ENCODE data around the gene FSCN2. TPM values are rescaled to one million over a fixed set of nuclear protein-coding genes. Genes with fewer than 3 reads are reported as not detected.
A peak's percentile ranks its signal among the peaks of the same experiment; 100 is the strongest.

The FSCN2 gene
- total RNA-seq, 1 experiment from 2014 or later, result 0.27 TPM

DNA sequence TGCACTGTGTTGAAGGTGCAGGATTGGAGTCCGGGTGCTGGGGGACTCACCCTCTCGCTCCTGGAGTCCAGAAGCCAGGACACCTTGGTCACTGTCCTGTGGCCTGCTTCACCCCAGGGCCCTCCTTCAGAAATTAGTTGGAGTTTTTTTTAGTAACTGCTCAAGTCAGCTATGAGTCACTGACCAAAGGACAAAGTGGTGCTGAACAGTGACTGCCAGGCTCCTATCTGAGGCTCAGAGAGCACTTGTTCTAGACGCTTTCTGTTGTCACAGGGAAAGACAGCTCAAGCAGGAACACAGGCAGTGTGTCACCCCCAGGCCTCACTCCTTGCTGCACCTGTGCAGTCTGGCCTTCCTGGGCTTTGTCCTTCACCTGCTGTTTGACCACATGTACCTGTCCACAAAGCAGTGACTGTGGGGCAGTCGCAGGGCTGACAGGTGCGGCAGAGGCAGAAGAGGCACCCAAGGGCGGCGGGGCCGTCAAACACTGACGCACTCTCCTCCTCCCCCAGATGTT, 28.1 kb downstream of the FSCN2 start:
- DNase-seq (ENCODE audit: low spot score), result no peak

DNA sequence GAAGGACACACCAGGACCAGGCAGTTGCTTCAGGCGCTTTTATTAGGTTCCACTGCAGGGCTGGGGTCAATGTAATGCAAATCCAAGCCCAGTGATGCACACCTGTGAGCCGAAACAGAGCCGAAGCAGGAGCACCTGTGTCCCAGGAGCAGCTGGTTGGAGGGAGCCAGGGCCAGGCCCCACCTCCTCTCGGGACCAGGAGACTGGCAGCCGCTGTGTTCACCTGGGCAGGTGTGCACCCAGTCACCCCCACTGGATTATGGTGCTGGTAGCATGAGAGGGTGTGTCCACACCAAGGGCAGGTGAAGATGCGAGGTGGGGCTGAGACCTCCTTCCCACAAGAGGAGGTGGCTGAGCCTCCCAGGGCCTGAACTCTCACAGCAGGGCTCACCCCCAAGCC, 28.7 kb downstream of the FSCN2 start:
- DNase-seq (ENCODE audit: low spot score), result no peak

DNA sequence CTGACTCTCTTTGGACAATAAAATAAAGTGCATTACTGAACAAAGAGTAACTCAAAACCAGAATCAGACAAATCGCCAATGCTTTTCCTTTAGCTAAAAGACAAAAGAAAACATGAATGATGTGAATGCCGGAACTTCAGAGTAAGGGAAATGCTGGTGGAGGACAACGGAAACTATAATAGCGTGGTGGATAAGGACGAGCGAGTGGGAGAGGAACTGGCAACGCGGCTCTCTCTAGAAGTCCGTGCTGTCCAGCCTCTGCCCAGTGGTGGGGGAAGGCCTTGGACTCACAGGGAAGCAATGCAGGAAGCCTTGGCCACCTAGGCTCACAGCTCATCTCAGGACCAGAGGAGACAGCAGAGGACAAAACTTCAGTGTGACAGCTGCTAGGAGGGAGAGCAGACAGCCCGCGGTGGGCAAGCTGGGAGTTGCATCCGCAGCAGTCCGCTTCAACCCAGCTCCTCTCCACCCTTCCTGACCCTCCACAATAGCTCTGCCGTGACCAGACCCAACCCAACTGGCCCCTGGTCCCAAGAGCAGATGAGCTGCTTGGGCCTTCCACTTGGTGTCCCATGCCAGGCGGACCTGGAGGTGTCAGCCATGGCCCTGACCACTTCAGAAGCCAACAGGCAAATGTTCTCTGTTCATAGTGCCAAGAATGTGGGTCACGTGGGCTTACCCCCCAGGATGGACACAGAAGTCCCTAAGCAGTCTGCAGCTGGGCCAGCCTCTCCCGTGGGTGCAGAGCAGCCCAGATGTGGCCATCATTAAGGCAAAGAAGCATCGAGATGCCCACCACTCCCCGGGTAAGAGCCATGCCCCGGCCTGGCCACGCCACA, 29.3 kb downstream of the FSCN2 start:
- no peak for DNase-seq (ENCODE audit: low spot score)

DNA sequence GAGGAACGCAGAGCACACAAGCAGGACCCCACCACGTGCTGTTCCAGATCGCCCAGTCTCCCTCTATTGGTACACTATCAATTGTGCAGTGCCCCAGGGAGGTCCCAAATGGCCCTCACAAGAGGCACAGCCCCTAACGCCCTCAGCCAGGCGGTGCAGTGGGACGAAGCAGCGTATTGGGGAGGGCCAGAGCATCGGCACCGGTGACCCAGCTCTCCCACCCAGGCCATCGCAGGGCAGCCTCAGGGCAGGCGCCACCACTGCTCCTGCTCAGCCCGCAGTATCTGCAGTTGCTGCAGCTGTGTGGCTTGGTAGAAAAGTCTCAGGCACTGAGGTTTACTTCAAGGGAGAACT, 29.9 kb downstream of the FSCN2 start:
- DNase-seq (ENCODE audit: low spot score), result no peak

DNA sequence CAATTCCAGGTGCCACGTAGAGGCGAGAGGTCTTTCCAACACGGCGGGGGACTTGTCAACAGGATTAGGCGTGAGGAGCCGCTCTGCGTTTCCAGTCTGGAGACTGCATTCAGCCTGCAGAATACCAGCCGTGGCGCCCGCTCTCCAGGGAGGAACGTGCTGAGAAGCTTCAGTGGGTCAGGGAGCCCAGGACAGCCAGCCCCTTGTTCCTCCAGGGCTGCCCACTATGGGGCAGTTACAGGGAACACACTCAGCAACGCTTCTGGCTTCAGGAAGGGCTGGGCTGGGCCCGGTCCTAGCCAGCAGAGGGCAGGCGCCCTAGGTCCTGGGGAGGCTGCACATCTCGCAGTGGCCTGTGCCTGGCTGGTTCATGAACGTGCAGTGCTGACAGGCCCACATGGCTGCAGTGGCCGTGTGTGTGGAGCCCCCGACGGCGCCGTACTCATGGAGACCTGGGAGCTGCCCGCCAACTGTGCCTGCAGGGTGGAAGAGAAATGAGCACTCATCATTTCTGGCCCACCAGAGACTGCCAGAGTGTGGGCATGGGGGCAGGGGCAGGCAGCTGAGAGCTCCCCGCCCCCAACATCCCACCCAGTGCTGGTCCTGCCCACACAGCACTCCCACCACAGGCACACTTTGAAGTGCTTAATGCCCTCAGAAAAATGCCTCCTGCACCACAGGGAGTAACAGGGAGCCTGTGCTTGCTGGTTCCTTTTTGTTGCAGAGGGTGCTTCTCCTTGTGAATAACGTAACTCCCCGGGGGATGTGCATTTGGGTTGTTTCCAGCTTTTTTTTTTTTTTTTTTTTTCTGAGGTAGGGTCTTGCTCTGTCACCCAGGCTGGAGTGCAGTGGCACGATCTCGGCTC, 31.0 kb downstream of the FSCN2 start:
- DNase-seq (ENCODE audit: low spot score), result no peak

DNA sequence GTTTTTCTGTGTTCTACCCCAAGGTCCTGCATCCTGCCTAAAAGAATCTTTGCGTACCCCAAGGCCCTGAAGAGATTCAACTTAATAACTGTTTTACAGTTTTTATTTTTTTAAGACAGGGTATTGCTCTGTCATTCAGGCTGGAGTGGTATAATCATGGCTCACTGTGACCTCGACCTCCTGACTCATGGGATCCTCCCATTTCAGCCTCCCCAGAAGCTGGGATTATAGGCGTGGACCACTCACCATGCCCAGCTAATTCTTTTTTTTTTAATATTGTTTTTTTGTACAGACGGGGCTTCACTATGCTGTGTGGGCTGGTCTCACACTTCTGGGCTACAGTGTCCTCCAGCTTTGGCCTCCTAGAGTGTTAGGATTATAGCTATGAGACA, 33.3 kb downstream of the FSCN2 start:
- no peak for DNase-seq (ENCODE audit: low spot score)

DNA sequence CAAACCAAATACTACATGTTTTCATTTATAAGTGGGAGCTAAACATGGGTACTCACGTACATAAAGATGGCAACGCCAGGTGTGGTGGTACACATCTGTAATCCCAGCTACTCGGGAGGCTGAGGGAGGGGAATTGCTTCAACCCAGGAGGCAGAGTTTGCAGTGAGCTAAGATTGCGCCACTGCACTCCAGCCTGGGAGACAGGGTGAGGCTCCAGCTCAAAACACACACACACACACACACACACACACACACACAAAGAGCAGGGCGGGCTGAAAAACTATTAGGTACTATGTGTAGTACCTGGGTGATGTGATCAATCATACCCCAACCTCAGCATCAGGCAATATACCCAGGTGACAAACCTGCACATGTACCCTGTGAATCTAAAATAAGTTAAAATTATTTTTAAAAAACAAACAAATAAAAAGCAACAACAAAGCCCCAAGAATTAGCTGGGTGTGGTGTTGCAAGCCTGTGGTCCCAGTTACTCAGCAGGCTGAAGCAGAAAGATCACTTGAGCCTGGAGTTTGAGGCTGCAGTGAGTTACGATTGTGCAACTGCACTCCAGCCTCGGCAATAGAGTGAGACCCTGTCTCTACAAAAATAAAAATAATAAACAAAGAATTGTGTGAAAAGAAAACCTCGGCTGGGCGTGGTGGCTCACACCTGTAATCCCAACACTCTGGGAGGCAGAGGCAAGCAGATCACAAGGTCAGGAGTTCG, 35.8 kb downstream of the FSCN2 start:
- peak; percentile 36 for DNase-seq (ENCODE audit: low spot score)

DNA sequence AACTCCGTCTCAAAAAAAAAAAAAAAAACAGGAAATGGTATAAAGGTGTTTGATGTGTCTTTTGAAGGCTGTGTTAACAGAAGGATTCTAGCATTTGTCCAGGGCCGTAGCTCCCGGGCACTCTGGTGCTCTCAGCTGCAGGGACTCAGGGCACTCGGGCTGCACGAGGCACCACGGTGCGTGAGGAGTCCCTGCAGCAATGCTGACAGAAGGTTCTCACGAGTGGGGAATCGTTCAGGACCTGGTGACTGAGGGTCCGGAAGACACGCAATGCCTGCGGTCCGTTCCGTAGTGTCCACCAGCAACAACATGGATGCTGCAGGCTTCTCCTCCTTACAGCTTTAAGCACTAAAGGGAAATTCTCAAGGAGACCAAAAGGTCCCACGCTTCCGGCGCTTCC, 36.6 kb downstream of the FSCN2 start:
- DNase-seq (ENCODE audit: low spot score), result no peak

DNA sequence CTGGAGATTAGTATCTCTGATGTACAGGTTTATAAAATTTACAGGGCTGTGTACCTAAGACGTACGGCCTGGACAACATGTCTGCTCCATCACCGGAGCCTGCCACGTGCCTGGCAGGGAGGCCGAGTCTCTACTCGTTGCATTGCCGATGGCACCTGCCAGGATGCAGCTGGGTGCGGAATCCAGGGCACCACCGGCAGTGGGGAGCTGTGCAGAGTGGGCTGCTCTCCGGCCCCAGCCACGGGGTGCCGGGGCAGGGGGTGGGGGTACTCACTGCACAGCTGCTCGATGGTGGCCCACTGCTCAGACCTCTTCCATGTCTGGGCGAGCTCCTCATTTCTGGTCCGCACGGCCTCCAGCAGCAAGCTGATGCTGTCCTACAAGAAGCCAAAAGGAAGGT, 37.1 kb downstream of the FSCN2 start:
- no peak for DNase-seq (ENCODE audit: low spot score)

DNA sequence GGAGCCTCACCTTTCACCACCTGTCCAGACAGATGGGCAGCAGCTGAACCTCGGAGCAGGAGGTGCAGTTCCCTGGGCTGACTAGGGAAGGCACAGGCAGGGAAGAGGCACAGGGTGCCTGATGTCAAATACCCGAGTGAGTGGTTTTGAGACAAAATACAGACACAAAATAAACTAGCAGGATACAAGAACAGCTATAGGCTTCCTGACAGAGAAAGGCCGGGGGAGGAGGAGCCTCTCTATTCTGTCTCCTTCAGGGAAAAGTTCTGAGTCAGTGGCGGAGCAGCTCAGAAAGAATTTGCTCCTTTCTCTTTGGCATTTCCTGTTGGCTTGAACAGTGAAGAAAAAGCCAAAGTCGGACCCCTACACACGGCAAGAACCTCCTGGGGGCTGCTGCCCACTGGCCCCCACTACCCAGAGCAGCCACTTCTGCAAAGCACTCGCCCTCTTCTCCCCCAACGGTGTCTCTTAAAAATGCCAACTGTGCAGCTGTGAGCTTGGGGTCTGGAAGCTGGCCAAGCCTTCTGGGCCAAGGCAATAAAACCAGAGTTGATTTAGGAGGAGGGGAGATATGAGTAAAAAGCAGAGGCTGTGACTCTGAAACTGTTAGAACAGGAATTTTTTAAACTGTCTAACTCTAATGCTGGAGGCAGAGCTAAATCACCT, 38.4 kb downstream of the FSCN2 start:
- peak; percentile 83 for DNase-seq (ENCODE audit: low spot score)

DNA sequence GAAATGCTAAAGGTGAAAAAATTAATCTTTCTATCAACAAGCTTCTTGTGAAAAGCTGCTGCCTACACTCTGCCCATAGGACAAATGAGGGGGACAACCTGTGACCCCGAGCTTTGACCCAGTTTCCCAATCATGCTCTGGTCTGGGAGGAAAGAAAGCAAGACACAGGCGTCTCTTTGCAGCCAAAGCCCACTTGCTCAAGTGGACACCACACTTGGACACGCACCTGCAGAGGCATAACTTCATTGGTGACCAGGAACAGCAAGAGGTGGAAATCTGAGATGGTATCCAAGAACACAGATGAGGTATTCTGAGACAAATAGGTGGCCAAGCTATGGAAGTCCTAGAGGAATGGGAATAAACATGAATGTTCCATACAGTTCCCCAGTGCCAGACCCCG, 39.0 kb downstream of the FSCN2 start:
- no peak for DNase-seq (ENCODE audit: low spot score)

DNA sequence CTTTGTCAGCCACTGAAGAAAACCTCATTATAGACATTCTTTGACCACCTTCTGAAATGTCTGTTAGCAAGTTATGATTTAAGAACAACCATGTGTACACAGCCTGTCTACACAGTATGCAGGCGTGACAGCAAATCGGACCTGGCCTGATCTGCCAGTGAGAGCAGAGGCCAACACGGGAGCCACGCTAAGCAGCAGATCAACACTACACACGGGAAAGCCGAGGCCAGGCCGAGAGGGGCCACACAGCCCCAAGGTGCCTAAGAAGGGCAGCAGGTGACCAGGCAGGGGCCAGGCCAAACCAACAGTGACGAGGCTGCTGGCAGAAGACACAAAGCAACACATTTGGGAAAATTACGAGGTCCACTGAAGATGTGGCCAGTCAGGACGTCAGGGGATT, 40.2 kb downstream of the FSCN2 start:
- DNase-seq (ENCODE audit: low spot score), result no peak

DNA sequence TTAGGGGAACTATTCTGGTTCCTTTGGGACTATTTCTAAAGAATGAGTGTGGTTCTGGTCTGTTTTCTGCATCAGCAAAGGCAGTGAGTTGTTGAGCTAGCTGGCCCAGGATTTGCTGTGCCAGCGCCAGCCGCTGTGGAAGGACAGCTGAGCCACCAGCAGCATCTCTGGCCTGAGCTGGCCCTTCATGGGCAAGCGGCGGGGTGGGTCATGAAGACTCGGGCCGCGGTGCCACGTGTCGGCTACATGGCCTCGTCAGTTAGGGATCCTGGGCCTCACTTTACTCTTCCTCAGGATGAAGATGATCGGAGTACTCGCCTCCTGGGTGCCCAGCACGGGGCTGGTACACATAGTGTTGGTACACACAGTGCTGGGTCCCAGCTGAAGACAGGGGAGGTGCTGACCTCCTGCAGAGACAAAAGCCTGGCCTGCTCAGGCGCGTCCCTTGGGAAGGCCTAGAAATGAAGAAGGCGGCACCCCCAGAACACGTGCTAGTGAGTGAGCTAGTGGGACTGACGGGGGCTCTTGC, 41.9 kb downstream of the FSCN2 start:
- DNase-seq (ENCODE audit: low spot score), result no peak

DNA sequence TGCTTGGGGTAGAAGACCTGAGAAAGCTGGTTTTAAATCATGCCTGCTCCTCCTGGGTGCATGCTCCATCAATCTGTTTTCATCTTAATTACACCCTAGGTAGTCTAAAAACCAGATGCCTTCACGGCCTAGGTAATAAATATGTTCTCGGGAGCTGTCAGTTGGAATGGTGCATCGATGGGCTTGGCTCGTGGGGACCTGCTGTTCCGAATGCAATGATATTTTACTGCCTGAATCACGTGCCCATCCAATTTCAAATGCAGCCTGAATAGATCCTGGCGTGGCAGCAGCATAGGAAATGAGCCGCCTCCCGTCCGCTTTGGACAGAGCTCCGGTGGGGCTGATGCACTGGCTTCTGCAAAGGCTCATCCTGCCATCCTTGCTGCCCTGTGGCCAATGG, 42.8 kb downstream of the FSCN2 start:
- DNase-seq (ENCODE audit: low spot score), result no peak

DNA sequence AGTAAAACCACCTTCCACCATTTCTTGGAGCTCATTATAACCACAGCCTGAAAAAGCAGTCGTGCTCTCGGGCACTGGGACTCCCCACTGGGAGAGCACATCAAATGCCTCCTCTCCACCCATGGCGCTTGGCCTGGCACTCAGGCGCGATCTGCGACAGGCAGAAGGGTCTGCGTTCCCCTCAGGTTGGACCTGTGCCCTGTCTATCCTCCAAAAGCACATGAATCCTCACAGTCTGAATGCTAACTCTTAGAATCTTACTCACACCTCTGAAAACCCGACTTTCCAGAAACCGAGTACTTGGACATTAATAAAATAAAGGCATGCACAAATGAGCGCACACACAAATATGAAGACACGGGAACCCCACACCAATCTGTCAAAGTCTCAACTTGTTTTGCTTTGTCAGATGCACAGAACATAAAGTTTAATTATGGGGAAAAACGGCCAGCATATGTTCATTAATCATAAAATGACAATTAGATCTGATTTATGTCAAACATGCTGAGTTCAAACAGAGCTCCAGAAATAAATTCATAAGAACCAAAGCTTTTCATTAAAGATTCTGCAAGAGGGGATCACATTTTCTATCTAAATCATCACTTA, 44.5 kb downstream of the FSCN2 start:
- DNase-seq (ENCODE audit: low spot score), result no peak

DNA sequence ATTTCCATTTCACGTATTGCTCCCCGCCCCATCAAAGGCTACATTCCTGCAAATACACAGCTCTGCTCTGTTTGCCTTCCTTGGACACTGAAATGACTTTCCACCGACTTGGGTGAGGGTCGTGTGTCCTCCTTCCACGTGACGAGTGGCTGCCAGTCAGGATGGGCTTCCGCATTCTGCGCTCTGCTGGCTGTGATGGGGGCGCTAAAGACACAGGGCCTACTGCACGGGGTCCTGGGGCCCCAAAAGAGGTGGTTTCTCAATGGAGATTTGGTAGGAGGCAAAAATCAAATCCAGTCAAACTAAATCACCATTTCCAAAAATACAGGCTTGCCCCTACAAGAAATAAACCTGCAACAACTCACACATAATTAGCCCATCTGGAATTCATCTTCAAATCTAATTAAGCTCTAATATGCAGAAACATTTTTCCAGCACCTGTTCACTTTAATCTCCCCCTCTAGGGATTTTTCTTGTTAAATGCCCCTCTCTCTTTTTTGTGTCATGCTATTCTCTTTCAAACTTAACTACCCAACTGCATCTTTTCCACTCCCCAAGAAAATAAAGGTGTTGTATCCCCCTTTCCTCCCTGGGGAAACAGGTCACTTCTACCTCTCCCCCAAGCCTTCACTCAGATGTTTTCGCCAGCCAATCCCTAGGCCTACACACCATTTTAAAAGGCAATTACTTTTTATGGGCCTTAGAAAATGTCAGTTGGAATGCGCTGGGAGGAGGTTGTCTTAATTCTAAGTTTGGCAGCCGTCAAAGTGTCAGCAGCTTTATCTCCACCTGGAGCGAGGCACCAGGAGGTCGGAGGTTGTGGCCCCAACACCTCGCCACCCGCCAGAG, 45.8 kb downstream of the FSCN2 start:
- no peak for DNase-seq (ENCODE audit: low spot score)

DNA sequence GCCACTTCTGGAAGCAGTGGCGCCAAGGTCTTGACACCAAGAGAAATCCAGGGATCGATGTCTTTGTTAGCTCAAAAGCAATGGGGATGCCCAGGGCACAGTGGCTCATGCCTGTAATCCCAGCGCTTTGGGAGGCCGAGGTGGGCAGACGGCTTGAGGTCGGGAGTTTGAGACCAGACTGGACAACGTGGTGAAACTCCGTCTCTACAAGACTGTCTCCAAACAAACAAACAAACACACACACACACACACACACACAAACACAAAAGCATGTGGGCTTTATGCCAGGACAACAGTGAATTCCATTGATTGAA, 46.4 kb downstream of the FSCN2 start:
- no peak for DNase-seq (ENCODE audit: low spot score)

DNA sequence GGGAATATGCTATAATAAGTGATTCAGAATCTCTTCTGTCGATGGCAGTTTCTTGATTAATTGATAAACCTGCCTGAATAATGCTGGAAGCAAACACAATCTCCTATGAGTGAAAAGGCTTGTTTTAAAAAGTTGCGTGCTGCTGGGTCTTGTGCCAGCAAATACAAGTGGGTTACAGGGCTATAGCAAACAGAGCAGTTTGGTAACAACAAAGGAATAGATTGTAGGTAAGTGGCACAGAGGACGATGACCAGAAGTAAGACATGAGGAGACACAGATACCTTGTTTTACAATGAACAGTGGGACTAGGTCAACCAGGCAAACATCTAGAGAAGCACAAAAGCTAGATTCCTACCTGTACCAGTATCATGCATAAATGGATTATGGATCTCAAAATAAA, 47.7 kb downstream of the FSCN2 start:
- DNase-seq (ENCODE audit: low spot score), result no peak

DNA sequence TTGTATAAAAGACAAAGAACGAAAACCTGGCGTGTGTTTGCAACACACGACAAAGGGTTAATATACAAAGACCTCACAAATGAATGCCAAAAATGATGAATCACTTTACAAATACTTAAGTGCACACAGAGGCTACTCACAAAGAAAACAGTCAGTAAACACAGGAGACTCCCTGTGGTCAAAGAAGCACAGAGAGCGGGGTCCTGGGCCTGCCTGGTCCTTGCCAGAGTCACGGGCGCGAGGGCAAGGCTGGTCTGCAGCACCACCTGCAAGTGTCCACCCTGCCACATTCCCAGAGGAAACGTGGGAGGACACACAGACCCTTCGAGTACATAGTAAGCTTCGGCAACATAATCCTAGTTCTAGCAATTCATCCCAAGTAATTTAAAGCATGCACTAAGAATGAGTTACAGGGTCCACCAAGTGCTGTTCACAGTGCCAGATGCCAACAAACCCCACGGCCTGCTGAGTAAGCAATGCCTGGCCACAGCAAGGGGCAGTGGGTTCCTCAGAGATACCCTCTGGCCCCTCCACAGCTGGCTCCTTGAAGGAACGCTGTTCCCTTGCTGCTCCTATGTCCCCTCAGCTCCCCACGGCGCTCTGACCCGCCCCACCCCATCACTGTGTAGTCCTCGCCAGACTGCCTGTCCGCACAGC, 48.6 kb downstream of the FSCN2 start:
- DNase-seq (ENCODE audit: low spot score), result peak; percentile 73

Data from H4 (cell line).